ENCODE results near the gene SPTBN4.

The SPTBN4 gene

GRCh38 chr19:40623403-40624251, 156.8 kb downstream of the SPTBN4 start (continued):
- peak; percentile 95 for TF ChIP-seq HIC1 (tag by site-specific recombination; IDR thresholded peaks at IDR 0.05)
- TF ChIP-seq ZNF16 (tag by site-specific recombination; IDR thresholded peaks at IDR 0.05; ENCODE audit: low read depth) = no peak
- no peak for TF ChIP-seq ZNF560 (tag by site-specific recombination; IDR thresholded peaks at IDR 0.05; ENCODE audit: borderline replicate concordance)
- peak; percentile 90 for TF ChIP-seq WT1 (tag by site-specific recombination; IDR thresholded peaks at IDR 0.05)
- TF ChIP-seq ZNF843 (tag by site-specific recombination; IDR thresholded peaks at IDR 0.05) = 0 out of 2 replicates have a peak, but pooled peaks have one; percentile 75
- no peak for TF ChIP-seq ZBTB1 (tag by site-specific recombination; IDR thresholded peaks at IDR 0.05)
- TF ChIP-seq ZNF514 (tag by site-specific recombination; IDR thresholded peaks at IDR 0.05) = no peak
- TF ChIP-seq REPIN1 (tag by site-specific recombination; IDR thresholded peaks at IDR 0.05; ENCODE audit: low read depth) = no peak
- TF ChIP-seq ZNF639 (tag by site-specific recombination; IDR thresholded peaks at IDR 0.05) = peak; percentile 73; the same call in 1 of the 2 replicates
- no peak for TF ChIP-seq ZNF239 (tag by site-specific recombination; IDR thresholded peaks at IDR 0.05)
- TF ChIP-seq ZNF274 (IDR thresholded peaks at IDR 0.05; ENCODE audit: low read length) = no peak
- TF ChIP-seq ZNF274 (tag by site-specific recombination; IDR thresholded peaks at IDR 0.05; ENCODE audit: borderline replicate concordance) = no peak
- TF ChIP-seq ZNF280C (tag by site-specific recombination; IDR thresholded peaks at IDR 0.05) = no peak
- peak; percentile 47 for TF ChIP-seq ZBTB26 (tag by site-specific recombination; optimal IDR thresholded peaks at IDR 0.05)
- TF ChIP-seq ZFP69B (tag by site-specific recombination; IDR thresholded peaks at IDR 0.05) = peak; percentile 72
- TF ChIP-seq ZNF184 (tag by site-specific recombination; IDR thresholded peaks at IDR 0.05) = no peak
- no peak for TF ChIP-seq SALL2 (tag by site-specific recombination; IDR thresholded peaks at IDR 0.05; ENCODE audit: borderline replicate concordance)
- no peak for TF ChIP-seq ZNF521 (tag by site-specific recombination; IDR thresholded peaks at IDR 0.05)
- TF ChIP-seq ZNF654 (tag by site-specific recombination; IDR thresholded peaks at IDR 0.05; ENCODE audit: low read depth) = no peak
- no peak for TF ChIP-seq ZNF549 (tag by site-specific recombination; IDR thresholded peaks at IDR 0.05)
- peak; percentile 35; the same call in 1 of the 2 replicates for TF ChIP-seq ZNF785 (tag by site-specific recombination; IDR thresholded peaks at IDR 0.05)
- TF ChIP-seq ZNF266 (tag by site-specific recombination; IDR thresholded peaks at IDR 0.05; ENCODE audit: low read depth) = no peak
- no peak for TF ChIP-seq ZNF354C (tag by site-specific recombination; IDR thresholded peaks at IDR 0.05; ENCODE audit: borderline replicate concordance, low read depth)
- TF ChIP-seq ZNF530 (tag by site-specific recombination; IDR thresholded peaks at IDR 0.05; ENCODE audit: low read depth) = peak; percentile 97; the same call in 1 of the 2 replicates
- TF ChIP-seq TSHZ1 (tag by site-specific recombination; IDR thresholded peaks at IDR 0.05; ENCODE audit: borderline replicate concordance) = peak; percentile 83
- no peak for TF ChIP-seq ZNF140 (tag by site-specific recombination; IDR thresholded peaks at IDR 0.05)
- no peak for TF ChIP-seq SETDB1 (IDR thresholded peaks at IDR 0.05; ENCODE audit: insufficient read length, low read length)
- TF ChIP-seq HOXA7 (CRISPR knock-in tag; IDR thresholded peaks at IDR 0.05; ENCODE audit: borderline replicate concordance) = no peak

All from HEK293 (cell line).